Uterus (tissue), 4 donors: ENCODE data around the gene LDLRAD4. TPM values are rescaled to one million over a fixed set of nuclear protein-coding genes. Genes with fewer than 3 reads are reported as not detected.

ENCODE experiments used
- DNase-seq, 2 donors: peaks; one replicate each; pipeline ENCODE4 v3.0.0-alpha.2; 2019 to 2020
- H3K27ac ChIP-seq, 2 donors: fragments of 200-600 bp; sonication (generic); 1 replicate in 1 of 2; 2 replicates in 1 of 2; pipeline ENCODE4 v1.5.1; 2016 to 2018
- H3K27me3 ChIP-seq, 2 donors: fragments of 200-600 bp; sonication (generic); one replicate each; pipeline ENCODE4 v1.5.1; 2018 to 2019; ENCODE audit warnings: control low read depth in 1 of 2
- H3K36me3 ChIP-seq, 2 donors: fragments of 200-600 bp; sonication (generic); one replicate each; pipeline ENCODE4 v1.5.1; 2019; ENCODE audit warnings: control low read depth in 1 of 2
- H3K4me1 ChIP-seq, 2 donors: fragments of 200-600 bp; sonication (generic); one replicate each; pipeline ENCODE4 v1.5.1; 2018 to 2019; ENCODE audit warnings: control low read depth in 1 of 2
- H3K4me3 ChIP-seq, 2 donors: fragments of 200-600 bp; sonication (generic); 1 replicate in 1 of 2; 2 replicates in 1 of 2; pipeline ENCODE4 v1.5.1; 2018 to 2019; ENCODE audit warnings: mild to moderate bottlenecking in 1 of 2
- H3K9me3 ChIP-seq, 2 donors: fragments of 200-600 bp; sonication (generic); one replicate each; pipeline ENCODE4 v1.5.1; 2019; ENCODE audit warnings: control low read depth in 1 of 2
- CTCF ChIP-seq, 4 experiments: fragments of 200-600 bp in 2 of 4; fragments of 450-650 bp in 2 of 4; sonication (generic) in 2 of 4; IDR thresholded peaks; one replicate each; pipeline ENCODE4 v1.5.1; 2016 to 2019; ENCODE audit warnings: antibody characterized with exemption in 4 of 4, mild to moderate bottlenecking in 2 of 4, moderate library complexity in 1 of 4
- POLR2A ChIP-seq, 2 donors: fragments of 450-650 bp; IDR thresholded peaks; one replicate each; pipeline ENCODE4 v1.6.1; 2016; ENCODE audit warnings: antibody characterized with exemption in 2 of 2, mild to moderate bottlenecking in 1 of 2, moderate library complexity in 1 of 2
- intact Hi-C: fragments of 100-400 bp; cut with DNase I; formaldehyde crosslinking; loops from one replicate; pipeline ENCODE4 v1.15.1; 2023; ENCODE audit warnings: low total_unique reads
- total RNA-seq, 4 donors: library from RNA; depleted of rRNA in 3 of 4; stranded (reverse); fragments of >200 nt in 3 of 4; gene quantifications; one replicate each; pipeline versions ENCODE4 v1.1.0 to v1.2.4, GENCODE V29; 2014 to 2023
- donor health status: DM: yes; HTN: yes; CAD: no.

Gene LDLRAD4
- total RNA-seq, 4 donors from 2014 or later, result 23.8 to 82.2 (median 39.3) TPM

- H3K27ac ChIP-seq, result no peak overlapping the region
- no peaks in the 10 kb centered on the region for H3K4me1 ChIP-seq
- intact Hi-C loops, result no loop called here
- no peaks in the 10 kb centered on the region for H3K36me3 ChIP-seq
- no peaks in the 10 kb centered on the region for H3K27me3 ChIP-seq
- no peak overlapping the region for H3K4me3 ChIP-seq
- no peak for TF ChIP-seq CTCF (IDR thresholded peaks at IDR 0.05)
- TF ChIP-seq POLR2A (IDR thresholded peaks at IDR 0.05), result no peak
- DNase-seq, result no peak
- H3K9me3 ChIP-seq, result no peaks in the 10 kb centered on the region
Observed at GRCh38 chr18:13366131-13366530, 147.6 kb downstream of the LDLRAD4 start.

GRCh38 chr18:13366541-13366940 is 148.0 kb downstream of the LDLRAD4 start:
- Histone ChIP-seq H3K9me3 (no peaks in the 10 kb centered on the region), H3K36me3 (no peaks in the 10 kb centered on the region), H3K27ac (no peak overlapping the region), H3K4me3 (no peak overlapping the region), H3K27me3 (no peaks in the 10 kb centered on the region), H3K4me1 (no peaks in the 10 kb centered on the region)
- intact Hi-C loops, result no loop called here
- TF ChIP-seq POLR2A (IDR thresholded peaks at IDR 0.05) (no peak), CTCF (IDR thresholded peaks at IDR 0.05) (no peak)
- DNase-seq, result no peak

- TF ChIP-seq CTCF (IDR thresholded peaks at IDR 0.05) (no peak), POLR2A (IDR thresholded peaks at IDR 0.05) (no peak)
- intact Hi-C loops, result no loop called here
- H3K4me1 ChIP-seq, result no peaks in the 10 kb centered on the region
- H3K36me3 ChIP-seq, result no peaks in the 10 kb centered on the region
- H3K27me3 ChIP-seq, result no peaks in the 10 kb centered on the region
- H3K4me3 ChIP-seq, result no peak overlapping the region
- no peaks in the 10 kb centered on the region for H3K9me3 ChIP-seq
- H3K27ac ChIP-seq, result no peak overlapping the region
- no peak for DNase-seq
Observed at GRCh38 chr18:13366962-13367892, 148.7 kb downstream of the LDLRAD4 start.

- Histone ChIP-seq H3K27me3 (no peaks in the 10 kb centered on the region), H3K27ac (no peak overlapping the region), H3K4me3 (no peak overlapping the region), H3K4me1 (no peaks in the 10 kb centered on the region), H3K9me3 (no peaks in the 10 kb centered on the region), H3K36me3 (no peaks in the 10 kb centered on the region)
- TF ChIP-seq POLR2A (IDR thresholded peaks at IDR 0.05) (no peak), CTCF (IDR thresholded peaks at IDR 0.05) (no peak)
- DNase-seq, result no peak
- intact Hi-C loops, result no loop called here
Observed at GRCh38 chr18:13368080-13368813, 149.7 kb downstream of the LDLRAD4 start.

GRCh38 chr18:13369353-13369752 is 150.8 kb downstream of the LDLRAD4 start:
- Histone ChIP-seq H3K9me3 (no peaks in the 10 kb centered on the region), H3K36me3 (no peaks in the 10 kb centered on the region), H3K4me3 (no peak overlapping the region), H3K27me3 (no peaks in the 10 kb centered on the region), H3K27ac (no peak overlapping the region), H3K4me1 (no peaks in the 10 kb centered on the region)
- intact Hi-C loops, result no loop called here
- TF ChIP-seq CTCF (IDR thresholded peaks at IDR 0.05) (no peak), POLR2A (IDR thresholded peaks at IDR 0.05) (no peak)
- DNase-seq, result no peak
